HepG2 (cell line): ENCODE results near the gene REST. TPM values are rescaled to one million over a fixed set of nuclear protein-coding genes. Genes with fewer than 3 reads are reported as not detected.

Experiments
- ATAC-seq: fragments of 200-7000 bp; cut with Tn5 transposase; 3 replicates; pipeline ENCODE4 v1.9.1; 2020; ENCODE audit warnings: mild to moderate bottlenecking, moderate library complexity
- BruUV-seq: library from RNA; stranded (reverse); fragments of 400-500 nt; replicated peaks from 2 replicates; lab custom pipeline; 2021; lab: Mats Ljungman, UMichigan
- CTCF ChIA-PET: fragments of 300-600 bp; formaldehyde crosslinking; extraction: SDS; loops from one replicate; lab custom pipeline; 2021; ENCODE audit warnings: low total read pairs, inconsistent platforms, low intra/inter-chr PET ratio; lab: Yijun Ruan, JAX
- POLR2A ChIA-PET: fragments of 350-600 bp; sonication (Branson Sonifier 250); formaldehyde crosslinking; loops from one replicate; lab custom pipeline; 2020; ENCODE audit warnings: antibody characterized with exemption, inconsistent platforms; lab: Yijun Ruan, JAX
- DNase-seq: peaks from one replicate; pipeline ENCODE4 v3.0.0-alpha.2; 2015; ENCODE audit warnings: low spot score
- FAIRE-seq: peaks from 3 replicates; lab custom pipeline; 2011; peaks lifted over from hg19 to GRCh38; lab: Jason Lieb, UNC
- H2AFZ ChIP-seq: one replicate; pipeline ENCODE4 v1.6.1; 2011; ENCODE audit warnings: low read length, inconsistent platforms
- H3K27ac ChIP-seq: fragments of 300-600 bp; 3 replicates; pipeline ENCODE4 v1.8.0; 2011; ENCODE audit warnings: mixed run types, mild to moderate bottlenecking, mixed read lengths, low read length, inconsistent platforms; ENCODE audit not compliant: insufficient read depth; ENCODE audit errors: extremely low read length
- H3K27me3 ChIP-seq, 2 experiments: fragments of 200-600 bp in 1 of 2; 2 replicates in 1 of 2; 3 replicates in 1 of 2; pipeline versions ENCODE4 v1.6.0 to v1.8.0; 2011; ENCODE audit warnings: low read length in 2 of 2, mild to moderate bottlenecking in 2 of 2, moderate library complexity in 2 of 2, inconsistent platforms in 1 of 2; ENCODE audit not compliant: insufficient read depth in 2 of 2, control insufficient read depth in 1 of 2
- H3K36me3 ChIP-seq, 2 experiments: fragments of 200-600 bp in 1 of 2; replicated peaks in 1 of 2; 2 replicates in 1 of 2; 3 replicates in 1 of 2; pipeline versions ENCODE4 v1.5.1 to v1.8.0; 2011; ENCODE audit warnings: low read length in 2 of 2, inconsistent platforms in 1 of 2; ENCODE audit not compliant: insufficient read depth in 2 of 2, control insufficient read depth in 1 of 2
- H3K4me1 ChIP-seq: 2 replicates; pipeline ENCODE4 v1.5.1; 2012; ENCODE audit warnings: low read length, inconsistent platforms; ENCODE audit not compliant: insufficient read depth
- H3K4me2 ChIP-seq: 2 replicates; pipeline ENCODE4 v1.6.0; 2011; ENCODE audit warnings: low read depth, low read length, inconsistent platforms
- H3K4me3 ChIP-seq, 3 experiments: fragments of 200-600 bp in 1 of 3; sonication (generic), shearing (Covaris generic) in 1 of 3; replicated peaks in 1 of 3; 2 replicates each; pipeline ENCODE4 v1.5.1; 2011 to 2016; ENCODE audit warnings: low read length in 3 of 3, inconsistent platforms in 2 of 3, low read depth in 2 of 3, mild to moderate bottlenecking in 2 of 3, control low read depth in 1 of 3, mixed read lengths in 1 of 3; ENCODE audit not compliant: insufficient read depth in 1 of 3
- H3K79me2 ChIP-seq: one replicate; pipeline ENCODE4 v1.6.1; 2011; ENCODE audit warnings: low read length, inconsistent platforms; ENCODE audit not compliant: insufficient read depth
- H3K9ac ChIP-seq: 2 replicates; pipeline ENCODE4 v1.6.0; 2011; ENCODE audit warnings: mild to moderate bottlenecking, low read depth, low read length, inconsistent platforms; ENCODE audit not compliant: insufficient read depth
- H3K9me3 ChIP-seq: 2 replicates; pipeline ENCODE4 v1.5.1; 2012; ENCODE audit warnings: mild to moderate bottlenecking, low read length
- H4K20me1 ChIP-seq: 2 replicates; pipeline ENCODE4 v1.6.0; 2011; ENCODE audit warnings: inconsistent platforms, mild to moderate bottlenecking, low read length, moderate library complexity; ENCODE audit not compliant: insufficient read depth
- AHR ChIP-seq: IDR thresholded peaks from 2 replicates; pipeline ENCODE4 v1.6.1; 2018; ENCODE audit warnings: missing genetic modification reagents, missing compliant biosample characterization
- FOXO1 ChIP-seq: sonication (generic); formaldehyde crosslinking; IDR thresholded peaks from 2 replicates; pipeline ENCODE4 v1.4.0; 2020; ENCODE audit warnings: missing genetic modification reagents
- GFI1 ChIP-seq: sonication (generic); formaldehyde crosslinking; IDR thresholded peaks from 2 replicates; pipeline ENCODE4 v1.5.0; 2020; ENCODE audit warnings: missing genetic modification reagents, mild to moderate bottlenecking, borderline replicate concordance
- NR2C2 ChIP-seq: sonication (generic); formaldehyde crosslinking; IDR thresholded peaks from 2 replicates; pipeline ENCODE4 v1.4.0; 2020; ENCODE audit warnings: missing genetic modification reagents, mild to moderate bottlenecking, moderate library complexity, borderline replicate concordance
- RFX1 ChIP-seq: fragments of 450-650 bp; IDR thresholded peaks from 2 replicates; pipeline ENCODE4 v1.6.1; 2017
- SIX4 ChIP-seq: sonication (generic); formaldehyde crosslinking; IDR thresholded peaks from 2 replicates; pipeline ENCODE4 v1.4.0; 2020; ENCODE audit warnings: missing genetic modification reagents
- TMF1 ChIP-seq: sonication (generic); formaldehyde crosslinking; IDR thresholded peaks from 2 replicates; pipeline ENCODE4 v1.8.1; 2022; ENCODE audit warnings: low read depth, missing genetic modification reagents
- ZMYM3 ChIP-seq: sonication (generic); formaldehyde crosslinking; IDR thresholded peaks from 2 replicates; pipeline ENCODE4 v1.5.1; 2020; ENCODE audit warnings: mild to moderate bottlenecking, missing genetic modification reagents
- ZNF777 ChIP-seq: sonication (generic); formaldehyde crosslinking; IDR thresholded peaks from 2 replicates; pipeline ENCODE4 v1.4.0; 2020; ENCODE audit warnings: missing genetic modification reagents
- ZNF780A ChIP-seq: sonication (generic); formaldehyde crosslinking; IDR thresholded peaks from 2 replicates; pipeline ENCODE4 v1.8.0; 2022; ENCODE audit warnings: mild to moderate bottlenecking, missing genetic modification reagents, moderate library complexity
- WGBS: methylation state at CpG from one replicate; pipeline ENCODE4 v1.1.6; 2017; ENCODE audit warnings: low lambda C conversion rate; 5-methylcytosine and 5-hydroxymethylcytosine counted together
- in situ Hi-C: cut with HindIII; loops from 2 replicates; pipeline ENCODE4 v1.10.0; 2017; ENCODE audit warnings: low pct_unique_long_range_greater_than_20kb; ENCODE audit not compliant: extremely low pct_ligation_motif_present
- intact Hi-C: fragments of 100-400 bp; cut with micrococcal nuclease; formaldehyde crosslinking; loops from one replicate; pipeline ENCODE4 v1.10.0; 2022; ENCODE audit not compliant: unreplicated experiment
- polyA plus RNA-seq, 8 experiments: library from polyadenylated mRNA; depleted of rRNA in 3 of 8; stranded (reverse) in 7 of 8; unstranded in 1 of 8; fragments of >200 nt; fragmentation: Illumina TruSeq in 4 of 8; extraction: Trizol in 4 of 8; gene quantifications; 2 replicates each; pipeline versions ENCODE4 v1.2.1 to v1.2.3, GENCODE V29; 2011 to 2016; ENCODE audit warnings: low read depth in 4 of 8, missing spikeins in 1 of 8, mixed read lengths in 1 of 8; ENCODE audit not compliant: insufficient read depth in 1 of 8
- total RNA-seq, 5 experiments: library from RNA; depleted of rRNA; stranded (reverse); fragments of >200 nt; fragmentation: Illumina TruSeq; extraction: Trizol; gene quantifications; 2 replicates each; pipeline ENCODE4 v1.2.3, GENCODE V29; 2016; ENCODE audit warnings: low read depth in 1 of 5
- TF ChIP-seq, protein P1 (sequence below): sonication (generic); formaldehyde crosslinking; IDR thresholded peaks from 2 replicates; pipeline ENCODE4 v1.4.0; 2020; ENCODE audit warnings: mild to moderate bottlenecking, missing genetic modification reagents
- TF ChIP-seq, protein P2 (sequence below): IDR thresholded peaks from 2 replicates; pipeline ENCODE4 v1.6.1; 2018; ENCODE audit warnings: missing genetic modification reagents, mild to moderate bottlenecking, missing compliant biosample characterization
- TF ChIP-seq, protein P3 (sequence below): sonication (generic); formaldehyde crosslinking; IDR thresholded peaks from 2 replicates; pipeline ENCODE4 v1.4.0; 2020; ENCODE audit warnings: missing genetic modification reagents, borderline replicate concordance

Gene REST
- total and polyA plus RNA-seq, 2 of the 13 experiments (the other 11 are each of a cell fraction or from before 2014, with no cell fraction given) = 12.7 to 22.4 TPM

DNA sequence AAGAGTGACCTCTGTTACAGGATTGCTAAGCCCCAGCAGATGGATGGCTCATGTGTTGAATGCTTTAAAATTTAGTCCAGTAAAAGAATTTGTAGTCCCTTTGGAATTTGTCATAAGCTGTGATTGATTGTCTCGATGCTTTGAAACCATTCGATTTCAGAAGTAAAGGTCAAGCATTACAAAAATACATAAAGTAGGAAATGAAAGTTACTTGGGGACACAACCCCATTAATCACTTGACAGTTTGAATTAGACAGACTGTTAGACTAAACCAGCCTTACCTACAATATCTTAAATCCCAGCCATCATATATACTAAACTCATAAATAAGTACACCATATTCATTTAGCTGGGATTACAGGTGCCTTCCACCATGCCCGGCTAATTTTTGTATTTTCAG lies 6.6 kb downstream of the REST start:
- POLR2A ChIA-PET = no interaction called here
- in situ Hi-C loops = no loop called here
- Histone ChIP-seq H3K9me3 (no peaks in the 10 kb centered on the region), H4K20me1 (peaks cover 14% of the 10 kb centered on the region; the same call in 1 of the 2 replicates), H3K9ac (no peak overlapping the region), H3K4me3 (no peak overlapping the region), H3K27me3 (no peaks in the 10 kb centered on the region; a peak in 1 of 5 replicates), H3K4me1 (peaks cover 52% of the 10 kb centered on the region), H3K36me3 (peaks cover 9 to 17% of the 10 kb centered on the region in 2 experiments; a peak in 4 of 5 replicates), H3K4me2 (no peak overlapping the region), H2AFZ (no peak overlapping the region), H3K27ac (no peak overlapping the region), H3K79me2 (peaks cover 82% of the 10 kb centered on the region)
- DNase-seq = no peak
- CTCF ChIA-PET = no interaction called here
- no peak for FAIRE-seq
- no TSS peak for BruUV-seq
- no peak for ATAC-seq
- intact Hi-C loops = no loop called here
- 90% methylated on average over 3 of the region's 3 CpGs for WGBS
- TF ChIP-seq FOXO1 (CRISPR knock-in tag) (no peak), AHR (no peak), ZNF780A (no peak), GFI1 (no peak), RFX1 (no peak), ZMYM3 (no peak), TMF1 (no peak), SIX4 (no peak), ZNF777 (CRISPR knock-in tag) (no peak), NR2C2 (CRISPR knock-in tag) (no peak)
- TF ChIP-seq, protein P1, sequence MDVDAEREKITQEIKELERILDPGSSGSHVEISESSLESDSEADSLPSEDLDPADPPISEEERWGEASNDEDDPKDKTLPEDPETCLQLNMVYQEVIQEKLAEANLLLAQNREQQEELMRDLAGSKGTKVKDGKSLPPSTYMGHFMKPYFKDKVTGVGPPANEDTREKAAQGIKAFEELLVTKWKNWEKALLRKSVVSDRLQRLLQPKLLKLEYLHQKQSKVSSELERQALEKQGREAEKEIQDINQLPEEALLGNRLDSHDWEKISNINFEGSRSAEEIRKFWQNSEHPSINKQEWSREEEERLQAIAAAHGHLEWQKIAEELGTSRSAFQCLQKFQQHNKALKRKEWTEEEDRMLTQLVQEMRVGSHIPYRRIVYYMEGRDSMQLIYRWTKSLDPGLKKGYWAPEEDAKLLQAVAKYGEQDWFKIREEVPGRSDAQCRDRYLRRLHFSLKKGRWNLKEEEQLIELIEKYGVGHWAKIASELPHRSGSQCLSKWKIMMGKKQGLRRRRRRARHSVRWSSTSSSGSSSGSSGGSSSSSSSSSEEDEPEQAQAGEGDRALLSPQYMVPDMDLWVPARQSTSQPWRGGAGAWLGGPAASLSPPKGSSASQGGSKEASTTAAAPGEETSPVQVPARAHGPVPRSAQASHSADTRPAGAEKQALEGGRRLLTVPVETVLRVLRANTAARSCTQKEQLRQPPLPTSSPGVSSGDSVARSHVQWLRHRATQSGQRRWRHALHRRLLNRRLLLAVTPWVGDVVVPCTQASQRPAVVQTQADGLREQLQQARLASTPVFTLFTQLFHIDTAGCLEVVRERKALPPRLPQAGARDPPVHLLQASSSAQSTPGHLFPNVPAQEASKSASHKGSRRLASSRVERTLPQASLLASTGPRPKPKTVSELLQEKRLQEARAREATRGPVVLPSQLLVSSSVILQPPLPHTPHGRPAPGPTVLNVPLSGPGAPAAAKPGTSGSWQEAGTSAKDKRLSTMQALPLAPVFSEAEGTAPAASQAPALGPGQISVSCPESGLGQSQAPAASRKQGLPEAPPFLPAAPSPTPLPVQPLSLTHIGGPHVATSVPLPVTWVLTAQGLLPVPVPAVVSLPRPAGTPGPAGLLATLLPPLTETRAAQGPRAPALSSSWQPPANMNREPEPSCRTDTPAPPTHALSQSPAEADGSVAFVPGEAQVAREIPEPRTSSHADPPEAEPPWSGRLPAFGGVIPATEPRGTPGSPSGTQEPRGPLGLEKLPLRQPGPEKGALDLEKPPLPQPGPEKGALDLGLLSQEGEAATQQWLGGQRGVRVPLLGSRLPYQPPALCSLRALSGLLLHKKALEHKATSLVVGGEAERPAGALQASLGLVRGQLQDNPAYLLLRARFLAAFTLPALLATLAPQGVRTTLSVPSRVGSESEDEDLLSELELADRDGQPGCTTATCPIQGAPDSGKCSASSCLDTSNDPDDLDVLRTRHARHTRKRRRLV (CRISPR knock-in tag) = no peak
- TF ChIP-seq, protein P2, sequence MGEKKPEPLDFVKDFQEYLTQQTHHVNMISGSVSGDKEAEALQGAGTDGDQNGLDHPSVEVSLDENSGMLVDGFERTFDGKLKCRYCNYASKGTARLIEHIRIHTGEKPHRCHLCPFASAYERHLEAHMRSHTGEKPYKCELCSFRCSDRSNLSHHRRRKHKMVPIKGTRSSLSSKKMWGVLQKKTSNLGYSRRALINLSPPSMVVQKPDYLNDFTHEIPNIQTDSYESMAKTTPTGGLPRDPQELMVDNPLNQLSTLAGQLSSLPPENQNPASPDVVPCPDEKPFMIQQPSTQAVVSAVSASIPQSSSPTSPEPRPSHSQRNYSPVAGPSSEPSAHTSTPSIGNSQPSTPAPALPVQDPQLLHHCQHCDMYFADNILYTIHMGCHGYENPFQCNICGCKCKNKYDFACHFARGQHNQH (CRISPR knock-in tag) = no peak
- TF ChIP-seq, protein P3, sequence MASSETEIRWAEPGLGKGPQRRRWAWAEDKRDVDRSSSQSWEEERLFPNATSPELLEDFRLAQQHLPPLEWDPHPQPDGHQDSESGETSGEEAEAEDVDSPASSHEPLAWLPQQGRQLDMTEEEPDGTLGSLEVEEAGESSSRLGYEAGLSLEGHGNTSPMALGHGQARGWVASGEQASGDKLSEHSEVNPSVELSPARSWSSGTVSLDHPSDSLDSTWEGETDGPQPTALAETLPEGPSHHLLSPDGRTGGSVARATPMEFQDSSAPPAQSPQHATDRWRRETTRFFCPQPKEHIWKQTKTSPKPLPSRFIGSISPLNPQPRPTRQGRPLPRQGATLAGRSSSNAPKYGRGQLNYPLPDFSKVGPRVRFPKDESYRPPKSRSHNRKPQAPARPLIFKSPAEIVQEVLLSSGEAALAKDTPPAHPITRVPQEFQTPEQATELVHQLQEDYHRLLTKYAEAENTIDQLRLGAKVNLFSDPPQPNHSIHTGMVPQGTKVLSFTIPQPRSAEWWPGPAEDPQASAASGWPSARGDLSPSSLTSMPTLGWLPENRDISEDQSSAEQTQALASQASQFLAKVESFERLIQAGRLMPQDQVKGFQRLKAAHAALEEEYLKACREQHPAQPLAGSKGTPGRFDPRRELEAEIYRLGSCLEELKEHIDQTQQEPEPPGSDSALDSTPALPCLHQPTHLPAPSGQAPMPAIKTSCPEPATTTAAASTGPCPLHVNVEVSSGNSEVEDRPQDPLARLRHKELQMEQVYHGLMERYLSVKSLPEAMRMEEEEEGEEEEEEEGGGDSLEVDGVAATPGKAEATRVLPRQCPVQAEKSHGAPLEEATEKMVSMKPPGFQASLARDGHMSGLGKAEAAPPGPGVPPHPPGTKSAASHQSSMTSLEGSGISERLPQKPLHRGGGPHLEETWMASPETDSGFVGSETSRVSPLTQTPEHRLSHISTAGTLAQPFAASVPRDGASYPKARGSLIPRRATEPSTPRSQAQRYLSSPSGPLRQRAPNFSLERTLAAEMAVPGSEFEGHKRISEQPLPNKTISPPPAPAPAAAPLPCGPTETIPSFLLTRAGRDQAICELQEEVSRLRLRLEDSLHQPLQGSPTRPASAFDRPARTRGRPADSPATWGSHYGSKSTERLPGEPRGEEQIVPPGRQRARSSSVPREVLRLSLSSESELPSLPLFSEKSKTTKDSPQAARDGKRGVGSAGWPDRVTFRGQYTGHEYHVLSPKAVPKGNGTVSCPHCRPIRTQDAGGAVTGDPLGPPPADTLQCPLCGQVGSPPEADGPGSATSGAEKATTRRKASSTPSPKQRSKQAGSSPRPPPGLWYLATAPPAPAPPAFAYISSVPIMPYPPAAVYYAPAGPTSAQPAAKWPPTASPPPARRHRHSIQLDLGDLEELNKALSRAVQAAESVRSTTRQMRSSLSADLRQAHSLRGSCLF (CRISPR knock-in tag) = no peak
